GM21723 (cell line): Measurements from ENCODE around the gene DMXL1.
"Not testable (repeated sequence)": the region's sequence is repeated elsewhere in the genome, so short reads cannot be mapped to it uniquely, and the experiment has no call there.

Experiments
- ATAC-seq: cut with Tn5 transposase; IDR thresholded peaks from one replicate; pipeline ENCODE4 v1.9.1; 2021; ENCODE audit warnings: mild to moderate bottlenecking, moderate library complexity; ENCODE audit not compliant: unreplicated experiment

DMXL1 gene

GRCh38 chr5:119059740-119060255, 11.1 kb upstream of the DMXL1 start:
- ATAC-seq = no peak

- ATAC-seq = peak; percentile 81
Measured at GRCh38 chr5:119063579-119064379, 7.1 kb upstream of the DMXL1 start.

- no peak for ATAC-seq
Measured at GRCh38 chr5:119067450-119067849, 3.4 kb upstream of the DMXL1 start.

GRCh38 chr5:119070578-119070827, 384 bp upstream of the DMXL1 start:
- peak; percentile 57 for ATAC-seq

- peak; percentile 15 for ATAC-seq
Measured at GRCh38 chr5:119071561-119071995, 691 bp downstream of the DMXL1 start.

- no peak for ATAC-seq
Measured at GRCh38 chr5:119072496-119072895, 1.6 kb downstream of the DMXL1 start.

- ATAC-seq = not testable (repeated sequence)
Measured at GRCh38 chr5:119073746-119074337, 3.0 kb downstream of the DMXL1 start.

GRCh38 chr5:119074419-119074818, 3.5 kb downstream of the DMXL1 start:
- no peak for ATAC-seq

- ATAC-seq = not testable (repeated sequence)
Measured at GRCh38 chr5:119075269-119075668, 4.4 kb downstream of the DMXL1 start.

- ATAC-seq = no peak
Measured at GRCh38 chr5:119076080-119076479, 5.2 kb downstream of the DMXL1 start.

- ATAC-seq = no peak
Measured at GRCh38 chr5:119077444-119077843, 6.6 kb downstream of the DMXL1 start.

- ATAC-seq = peak; percentile 35
Measured at GRCh38 chr5:119078071-119078846, 7.4 kb downstream of the DMXL1 start.

- no peak for ATAC-seq
Measured at GRCh38 chr5:119078861-119079260, 8.0 kb downstream of the DMXL1 start.

GRCh38 chr5:119079318-119079921, 8.5 kb downstream of the DMXL1 start:
- ATAC-seq = peak; percentile 41

- no peak for ATAC-seq
Measured at GRCh38 chr5:119080936-119081335, 10.0 kb downstream of the DMXL1 start.

GRCh38 chr5:119082691-119083090, 11.8 kb downstream of the DMXL1 start:
- no peak for ATAC-seq

GRCh38 chr5:119083679-119084078, 12.8 kb downstream of the DMXL1 start:
- peak; percentile 85 for ATAC-seq

- ATAC-seq = no peak
Measured at GRCh38 chr5:119088438-119088837, 17.6 kb downstream of the DMXL1 start.

- ATAC-seq = no peak
Measured at GRCh38 chr5:119095611-119096010, 24.7 kb downstream of the DMXL1 start.

- ATAC-seq = no peak
Measured at GRCh38 chr5:119105971-119106370, 35.1 kb downstream of the DMXL1 start.

- no peak for ATAC-seq
Measured at GRCh38 chr5:119112151-119112550, 41.3 kb downstream of the DMXL1 start.
